ENCODE data around the gene NEK11. TPM values are rescaled to one million over a fixed set of nuclear protein-coding genes. Genes with fewer than 3 reads are reported as not detected.

The NEK11 gene
- total RNA-seq, 2 donors from 2014 or later, result 0.20 to 6.0 TPM

- peaks cover 3% of the 10 kb centered on the region for H3K4me1 Mint-ChIP-seq
- no peak overlapping the region for H3K4me3 Mint-ChIP-seq
- TF ChIP-seq CTCF (conservative IDR thresholded peaks at IDR 0.05), result no peak
- H3K9ac ChIP-seq (ENCODE audit: extremely low read depth, low read length, poor library complexity, severe bottlenecking), result no peak overlapping the region
- H3K27ac Mint-ChIP-seq, result no peak overlapping the region
- H3K36me3 ChIP-seq (ENCODE audit: control insufficient read depth, insufficient read depth, low read length), result no peaks in the 10 kb centered on the region
- DNase-seq, result no peak
- peaks cover 3% of the 10 kb centered on the region for H3K36me3 Mint-ChIP-seq (ENCODE audit: low read depth)
- 95 to 100% methylated on average over 1 to 2 of the region's 2 CpGs for WGBS, 2 experiments (ENCODE audit: insufficient coverage in 1 of 2, insufficient read length in 1 of 2)
- no peaks in the 10 kb centered on the region for H3K9me3 Mint-ChIP-seq
- no peak overlapping the region for H3K4me3 ChIP-seq (ENCODE audit: low read length)
- no peaks in the 10 kb centered on the region for H3K4me1 ChIP-seq (ENCODE audit: control insufficient read depth, insufficient read depth, low read length)
- no peaks in the 10 kb centered on the region for H3K27me3 ChIP-seq (ENCODE audit: control insufficient read depth, insufficient read depth, low read length, poor library complexity, severe bottlenecking)
- no peak overlapping the region for H3K27ac ChIP-seq (ENCODE audit: low read depth, low read length)
- H3K9me3 ChIP-seq (ENCODE audit: control insufficient read depth, low read length), result no peaks in the 10 kb centered on the region
- no peaks in the 10 kb centered on the region for H3K27me3 Mint-ChIP-seq (ENCODE audit: insufficient read depth)
Measured at GRCh38 chr3:131323792-131324191, 297.1 kb downstream of the NEK11 start.

- H3K4me1 Mint-ChIP-seq, result peaks cover 3% of the 10 kb centered on the region
- peaks cover 3% of the 10 kb centered on the region for H3K36me3 Mint-ChIP-seq (ENCODE audit: low read depth)
- H3K27me3 Mint-ChIP-seq (ENCODE audit: insufficient read depth), result no peaks in the 10 kb centered on the region
- H3K27ac Mint-ChIP-seq, result no peak overlapping the region
- H3K4me3 Mint-ChIP-seq, result no peak overlapping the region
- TF ChIP-seq CTCF (conservative IDR thresholded peaks at IDR 0.05), result no peak
- no peak for DNase-seq
- Histone ChIP-seq H3K36me3 (ENCODE audit: control insufficient read depth, insufficient read depth, low read length) (no peaks in the 10 kb centered on the region), H3K27ac (ENCODE audit: low read depth, low read length) (no peak overlapping the region), H3K9ac (ENCODE audit: extremely low read depth, low read length, poor library complexity, severe bottlenecking) (no peak overlapping the region), H3K4me3 (ENCODE audit: low read length) (no peak overlapping the region), H3K27me3 (ENCODE audit: control insufficient read depth, insufficient read depth, low read length, poor library complexity, severe bottlenecking) (no peaks in the 10 kb centered on the region), H3K4me1 (ENCODE audit: control insufficient read depth, insufficient read depth, low read length) (no peaks in the 10 kb centered on the region), H3K9me3 (ENCODE audit: control insufficient read depth, low read length) (no peaks in the 10 kb centered on the region)
- no peaks in the 10 kb centered on the region for H3K9me3 Mint-ChIP-seq
Measured at GRCh38 chr3:131324923-131325322, 298.2 kb downstream of the NEK11 start.

GRCh38 chr3:131326307-131326706, 299.6 kb downstream of the NEK11 start:
- H3K27ac Mint-ChIP-seq, result no peak overlapping the region
- peaks cover 3% of the 10 kb centered on the region for H3K4me1 Mint-ChIP-seq
- peaks cover 5% of the 10 kb centered on the region for H3K36me3 Mint-ChIP-seq (ENCODE audit: low read depth)
- Histone ChIP-seq H3K36me3 (ENCODE audit: control insufficient read depth, insufficient read depth, low read length) (no peaks in the 10 kb centered on the region), H3K9me3 (ENCODE audit: control insufficient read depth, low read length) (no peaks in the 10 kb centered on the region), H3K4me1 (ENCODE audit: control insufficient read depth, insufficient read depth, low read length) (no peaks in the 10 kb centered on the region), H3K4me3 (ENCODE audit: low read length) (no peak overlapping the region), H3K27me3 (ENCODE audit: control insufficient read depth, insufficient read depth, low read length, poor library complexity, severe bottlenecking) (no peaks in the 10 kb centered on the region), H3K27ac (ENCODE audit: low read depth, low read length) (no peak overlapping the region), H3K9ac (ENCODE audit: extremely low read depth, low read length, poor library complexity, severe bottlenecking) (no peak overlapping the region)
- H3K9me3 Mint-ChIP-seq, result peaks cover 7% of the 10 kb centered on the region
- no peaks in the 10 kb centered on the region for H3K27me3 Mint-ChIP-seq (ENCODE audit: insufficient read depth)
- DNase-seq, result no peak
- 90% methylated on average over 1 of the region's 1 CpG; no CpG with 5 or more reads in 1 of the 2 experiments for WGBS, 2 experiments (ENCODE audit: insufficient coverage in 1 of 2, insufficient read length in 1 of 2)
- TF ChIP-seq CTCF (conservative IDR thresholded peaks at IDR 0.05), result no peak
- no peak overlapping the region for H3K4me3 Mint-ChIP-seq
